Activated T-helper 1 cell treated with Interleukin-2 at 50 U/mL for 16 hours (primary cell): ENCODE measurements around the gene SIGLEC1.

ENCODE experiments used
- DNase-seq: peaks from one replicate; pipeline ENCODE4 v3.0.0-alpha.2; 2020; ENCODE audit warnings: low read depth

Gene SIGLEC1

GRCh38 chr20:3701061-3701998, 11.1 kb downstream of the SIGLEC1 start:
- no peak for DNase-seq

GRCh38 chr20:3699037-3699436, 13.4 kb downstream of the SIGLEC1 start:
- no peak for DNase-seq

GRCh38 chr20:3698591-3699001, 13.8 kb downstream of the SIGLEC1 start:
- DNase-seq: no peak

GRCh38 chr20:3697588-3698305, 14.7 kb downstream of the SIGLEC1 start:
- no peak for DNase-seq

- DNase-seq: no peak
Measured at GRCh38 chr20:3696745-3697587, 15.4 kb downstream of the SIGLEC1 start.

GRCh38 chr20:3696200-3696599, 16.2 kb downstream of the SIGLEC1 start:
- no peak for DNase-seq

- no peak for DNase-seq
Measured at GRCh38 chr20:3694864-3695263, 17.5 kb downstream of the SIGLEC1 start.

DNA sequence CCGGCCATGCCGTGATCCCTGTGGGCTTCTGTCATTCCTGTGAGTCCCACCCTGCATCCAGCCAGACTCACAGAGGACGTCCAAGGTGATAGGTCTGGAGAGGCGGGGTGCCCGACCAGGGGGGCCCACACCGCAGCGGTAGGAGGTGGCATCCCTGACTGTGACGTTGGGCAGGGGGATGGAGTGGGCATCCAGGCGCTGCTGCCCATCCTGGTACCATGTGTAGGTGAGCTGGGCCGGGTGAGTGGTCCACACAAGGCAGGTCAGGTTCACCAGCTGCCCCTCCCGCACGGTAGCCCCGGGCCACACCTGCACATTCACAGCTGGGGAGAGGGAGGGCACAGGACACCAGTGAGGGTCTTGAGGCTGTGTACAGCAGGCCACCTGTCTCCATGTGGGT, 19.0 kb downstream of the SIGLEC1 start:
- no peak for DNase-seq

- DNase-seq: no peak
Measured at GRCh38 chr20:3692706-3693294, 19.6 kb downstream of the SIGLEC1 start.

DNA sequence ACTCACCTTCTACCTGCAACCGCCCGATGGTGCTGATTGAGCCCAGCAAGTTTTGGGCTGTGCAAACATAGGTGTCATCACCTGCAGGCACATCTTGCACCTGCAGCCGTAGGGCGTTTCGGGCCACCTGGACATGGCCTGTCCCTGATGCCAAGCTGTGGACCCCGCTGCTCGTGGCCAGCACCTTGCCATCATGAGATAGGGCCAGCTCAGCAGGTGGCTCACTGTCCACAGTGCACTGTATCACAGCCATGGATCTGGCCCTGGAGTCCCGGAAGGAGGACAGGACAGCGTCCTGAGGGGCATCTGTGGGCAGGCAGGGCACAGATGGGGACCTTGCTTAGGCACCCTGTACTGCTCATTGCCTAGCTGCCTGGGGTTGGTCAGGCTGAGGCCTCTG, 20.5 kb downstream of the SIGLEC1 start:
- DNase-seq: no peak

DNA sequence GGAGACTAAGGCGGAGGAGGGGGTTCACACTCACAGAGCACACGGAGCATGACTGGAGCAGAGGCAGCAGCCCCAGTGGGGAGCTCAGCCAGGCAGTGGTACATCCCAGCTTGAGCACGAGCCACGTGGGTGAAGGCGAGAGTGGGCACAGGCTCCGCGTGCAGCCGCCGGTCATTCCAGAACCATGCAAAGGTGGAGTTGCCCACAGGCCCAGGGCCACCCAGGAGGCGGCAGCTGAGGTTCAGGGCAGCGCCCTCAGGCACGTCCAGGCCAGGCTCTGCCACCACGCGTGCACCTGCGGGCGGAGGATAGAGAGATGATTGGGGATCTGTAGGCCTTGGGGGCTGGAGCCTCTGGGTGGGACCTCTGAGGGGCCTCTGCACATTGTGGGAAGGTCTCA, 21.1 kb downstream of the SIGLEC1 start:
- no peak for DNase-seq

DNA sequence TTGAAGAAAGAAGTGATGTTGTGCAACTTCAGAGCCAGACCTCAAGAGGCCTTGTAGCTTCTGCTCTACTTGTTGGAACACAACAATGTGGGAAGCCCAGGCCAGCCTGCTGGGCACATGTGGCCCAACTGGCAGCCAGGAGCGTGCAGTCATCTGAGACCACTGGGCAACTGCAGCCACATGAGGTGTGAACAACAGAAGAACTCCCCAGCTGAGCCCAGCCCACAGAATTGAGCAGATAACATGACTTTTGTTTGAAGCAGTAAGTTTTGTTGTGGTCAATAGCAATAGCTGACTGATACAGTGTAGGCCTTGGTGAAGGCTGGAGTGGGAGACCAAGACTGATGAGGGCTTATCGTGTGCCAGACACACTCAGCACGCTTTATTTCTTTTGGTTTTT, 22.0 kb downstream of the SIGLEC1 start:
- no peak for DNase-seq

DNA sequence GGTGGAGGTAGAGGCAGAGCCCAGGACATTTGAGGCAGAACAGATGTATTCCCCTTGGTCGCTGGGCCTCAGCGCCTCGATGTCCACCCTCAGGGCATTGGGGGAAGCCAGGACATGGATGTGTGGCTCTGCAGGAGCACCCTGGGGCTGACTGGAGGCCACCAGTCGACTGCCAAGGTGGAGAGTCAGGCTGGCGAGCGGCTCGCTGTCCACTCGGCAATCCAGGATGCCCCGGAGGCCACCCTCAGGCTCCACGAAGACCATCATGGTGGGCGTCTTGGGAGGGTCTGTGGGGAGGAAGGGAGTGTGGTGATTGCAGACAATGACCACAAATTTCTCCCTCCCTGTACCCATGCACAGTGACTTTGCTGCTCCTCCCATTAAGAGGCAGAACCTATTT, 22.4 kb downstream of the SIGLEC1 start:
- no peak for DNase-seq

GRCh38 chr20:3687655-3688054, 24.7 kb downstream of the SIGLEC1 start:
- DNase-seq: no peak

DNA sequence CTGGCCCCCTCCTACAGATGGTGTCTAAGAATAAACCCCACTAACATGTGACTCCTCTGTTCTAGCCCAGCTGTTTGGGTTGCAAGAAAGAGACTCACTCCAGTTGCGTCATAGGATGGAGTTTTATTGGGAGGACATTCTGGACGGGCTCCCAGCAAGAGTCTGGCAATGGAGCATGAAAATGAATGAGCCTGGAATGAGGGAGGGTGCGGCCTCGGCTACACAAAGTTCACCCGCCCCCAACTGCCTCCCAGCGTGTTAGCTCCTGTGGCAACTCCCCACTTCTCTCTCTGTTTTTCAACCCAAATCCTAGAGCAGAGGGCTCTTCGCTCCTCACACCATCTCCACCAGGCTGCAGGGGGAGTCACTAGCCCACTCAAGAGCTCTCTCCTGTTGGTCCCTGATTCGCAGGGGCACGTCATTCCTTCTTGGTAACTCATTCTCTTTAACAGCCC, 25.5 kb downstream of the SIGLEC1 start:
- no peak for DNase-seq

DNA sequence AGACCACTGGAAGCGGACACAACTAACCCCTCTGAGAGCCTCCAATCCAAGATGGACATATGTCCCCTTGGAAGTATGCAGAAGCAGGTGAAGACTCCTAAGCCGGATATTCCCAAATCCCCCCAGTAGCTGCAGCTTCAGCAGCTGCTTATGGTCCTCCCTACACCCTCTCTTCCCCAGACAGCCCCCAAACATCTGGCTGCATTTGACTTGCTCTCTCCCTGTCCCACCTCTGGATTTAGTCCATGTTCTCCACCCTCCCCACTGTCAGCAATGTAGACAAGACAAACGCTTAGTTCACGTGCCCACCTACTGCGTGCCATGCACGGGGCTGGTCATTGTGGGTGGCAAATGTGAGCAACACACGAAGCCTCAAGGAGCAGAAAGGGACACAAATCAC, 26.0 kb downstream of the SIGLEC1 start:
- DNase-seq: no peak

DNA sequence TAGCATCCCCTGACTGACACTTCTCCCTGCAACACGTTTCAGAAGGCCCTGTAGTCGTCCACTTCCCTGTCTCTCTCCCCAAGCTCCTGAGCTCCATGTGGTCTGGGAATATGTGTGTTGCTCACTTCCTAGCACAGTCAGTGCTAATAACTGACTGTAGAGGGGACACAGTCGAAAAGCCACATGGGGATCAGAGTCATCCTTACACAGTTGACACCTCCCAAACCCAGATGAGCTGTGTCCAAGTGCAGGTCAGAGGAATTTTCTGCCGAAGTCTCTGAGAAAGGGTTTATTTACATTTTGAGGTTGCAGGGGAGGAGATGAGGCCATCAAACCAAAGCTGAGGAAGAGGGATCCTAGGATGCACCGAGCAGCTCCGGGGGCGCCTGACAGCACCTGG, 27.1 kb downstream of the SIGLEC1 start:
- no peak for DNase-seq

GRCh38 chr20:3681931-3682781, 30.2 kb downstream of the SIGLEC1 start, which contains the start of gene ADAM33:
Gene ADAM33, minus strand, starts transcription at chr20:3682010. Its CDS starts 6 bp downstream, at chr20:3682004.
- no peak for DNase-seq

DNA sequence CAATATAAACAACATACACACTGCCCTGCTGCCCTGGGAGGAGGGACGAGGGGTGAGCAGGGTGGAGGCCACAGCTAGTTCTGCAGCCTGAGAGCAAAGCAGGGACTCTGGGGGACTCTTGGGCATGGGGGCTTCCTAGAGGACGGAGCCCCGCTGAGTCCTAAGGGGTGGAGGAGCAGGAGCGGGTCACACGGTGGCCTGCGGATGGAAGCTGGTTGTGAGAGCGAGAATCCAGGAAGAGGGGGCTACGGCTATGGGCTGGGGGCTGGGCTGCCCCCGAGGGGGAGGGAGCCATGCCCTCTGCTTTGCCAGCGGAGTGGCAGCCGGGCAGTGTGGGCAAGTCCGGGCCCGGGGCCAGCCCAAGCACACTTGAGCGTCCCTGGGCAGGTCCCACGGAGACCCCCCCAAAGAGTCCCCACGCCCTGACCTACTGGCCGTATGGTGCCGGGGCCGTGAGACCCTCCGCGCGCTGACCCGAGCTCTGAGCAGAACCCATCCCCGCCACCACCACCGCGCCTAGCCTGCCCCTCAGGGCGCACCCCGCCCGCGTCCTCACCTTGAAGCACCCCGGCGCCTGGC, 31.0 kb downstream of the SIGLEC1 start:
- DNase-seq: no peak

DNA sequence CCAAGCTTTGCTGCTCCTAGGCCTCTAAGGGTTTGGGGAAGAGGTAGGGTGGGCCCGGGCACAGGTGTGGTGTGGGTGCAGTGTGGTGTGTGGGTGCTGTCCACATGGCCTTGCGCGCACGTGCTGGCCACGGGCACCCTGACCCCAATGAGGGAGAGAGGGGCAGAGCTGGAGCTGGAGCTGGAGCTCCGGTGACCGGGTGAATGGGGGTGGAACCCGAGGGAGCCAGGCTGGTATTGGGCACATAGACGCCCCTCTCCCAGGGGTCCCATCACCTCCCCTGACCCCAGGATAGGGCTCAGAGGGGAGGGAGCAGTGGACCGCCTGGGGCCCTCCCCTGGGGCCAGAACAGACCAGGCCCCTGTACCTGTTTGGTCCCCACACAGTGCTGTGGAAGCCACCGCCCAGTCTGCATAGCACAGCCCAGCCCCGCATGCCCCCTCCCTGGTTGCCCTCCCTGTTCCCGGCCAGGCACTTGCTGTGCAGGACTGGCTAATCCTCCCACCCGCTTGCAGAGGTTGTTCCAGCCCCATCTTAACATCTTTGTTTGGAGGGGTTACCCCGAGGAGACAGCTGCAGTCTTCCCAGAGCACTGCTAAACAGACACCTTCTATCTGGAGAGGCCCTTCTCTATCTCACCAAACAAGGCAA, 31.6 kb downstream of the SIGLEC1 start:
- no peak for DNase-seq
